Tibial nerve (tissue), 4 donors: ENCODE results near the gene TSGA10IP.

Experiments used
- EP300 ChIP-seq, 2 donors: sonication (generic); formaldehyde crosslinking; IDR thresholded peaks; one replicate each; pipeline ENCODE4 v1.6.1; 2017; ENCODE audit warnings: antibody characterized with exemption in 2 of 2, mild to moderate bottlenecking in 1 of 2
- POLR2A ChIP-seq, 2 donors: fragments of 450-650 bp; IDR thresholded peaks; one replicate each; pipeline ENCODE4 v1.6.1; 2017; ENCODE audit warnings: antibody characterized with exemption in 2 of 2, mild to moderate bottlenecking in 2 of 2, moderate library complexity in 2 of 2
- TF ChIP-seq, protein P1 (sequence below), 5 experiments: fragments of 200-600 bp in 3 of 5; fragments of 450-650 bp in 2 of 5; sonication (generic) in 3 of 5; IDR thresholded peaks; one replicate each; pipeline ENCODE4 v1.5.1; 2016 to 2019; ENCODE audit warnings: antibody characterized with exemption in 5 of 5, mild to moderate bottlenecking in 3 of 5, moderate library complexity in 2 of 5

DNA sequence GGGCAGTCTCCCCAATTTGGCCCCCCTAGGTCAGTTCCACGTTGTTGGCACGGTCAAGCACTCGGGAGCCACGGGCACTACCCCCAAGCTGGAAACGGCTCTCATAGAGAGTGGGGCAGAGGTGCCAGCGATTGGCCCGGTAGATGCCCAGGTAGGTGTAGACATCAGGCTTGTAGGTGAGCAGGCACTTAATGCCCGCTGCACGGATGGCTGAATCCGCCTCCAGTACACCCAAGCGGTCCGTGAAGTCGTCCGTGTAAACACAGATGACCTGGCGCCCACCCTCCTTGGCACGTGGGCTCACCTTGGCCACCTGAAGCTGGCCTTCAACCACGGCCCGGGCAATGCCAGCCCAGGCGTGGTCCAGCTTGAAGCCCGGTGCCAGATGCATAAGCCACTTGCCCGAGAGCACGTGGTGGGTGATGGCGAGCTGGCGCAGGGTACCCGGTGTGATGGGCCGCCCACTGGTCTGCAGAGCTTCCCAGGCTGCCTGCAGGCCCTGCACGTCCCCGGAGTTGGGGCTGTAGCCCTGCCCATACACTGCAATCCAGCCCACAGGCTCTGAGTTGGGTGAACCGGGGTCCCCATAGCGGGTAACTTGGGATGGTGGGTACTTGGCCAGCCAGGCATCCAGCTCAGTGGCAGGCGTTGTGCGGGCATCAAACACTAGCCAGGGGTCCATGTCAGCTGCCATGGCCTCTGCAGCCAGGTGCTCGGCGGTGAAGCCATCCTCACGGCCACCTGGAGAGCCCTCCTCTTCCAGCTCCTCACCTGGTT, 27.7 kb upstream of the TSGA10IP start:
- TF ChIP-seq, protein P1, sequence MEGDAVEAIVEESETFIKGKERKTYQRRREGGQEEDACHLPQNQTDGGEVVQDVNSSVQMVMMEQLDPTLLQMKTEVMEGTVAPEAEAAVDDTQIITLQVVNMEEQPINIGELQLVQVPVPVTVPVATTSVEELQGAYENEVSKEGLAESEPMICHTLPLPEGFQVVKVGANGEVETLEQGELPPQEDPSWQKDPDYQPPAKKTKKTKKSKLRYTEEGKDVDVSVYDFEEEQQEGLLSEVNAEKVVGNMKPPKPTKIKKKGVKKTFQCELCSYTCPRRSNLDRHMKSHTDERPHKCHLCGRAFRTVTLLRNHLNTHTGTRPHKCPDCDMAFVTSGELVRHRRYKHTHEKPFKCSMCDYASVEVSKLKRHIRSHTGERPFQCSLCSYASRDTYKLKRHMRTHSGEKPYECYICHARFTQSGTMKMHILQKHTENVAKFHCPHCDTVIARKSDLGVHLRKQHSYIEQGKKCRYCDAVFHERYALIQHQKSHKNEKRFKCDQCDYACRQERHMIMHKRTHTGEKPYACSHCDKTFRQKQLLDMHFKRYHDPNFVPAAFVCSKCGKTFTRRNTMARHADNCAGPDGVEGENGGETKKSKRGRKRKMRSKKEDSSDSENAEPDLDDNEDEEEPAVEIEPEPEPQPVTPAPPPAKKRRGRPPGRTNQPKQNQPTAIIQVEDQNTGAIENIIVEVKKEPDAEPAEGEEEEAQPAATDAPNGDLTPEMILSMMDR (IDR thresholded peaks at IDR 0.05) = no peak
- TF ChIP-seq POLR2A (IDR thresholded peaks at IDR 0.05) (no peak), EP300 (IDR thresholded peaks at IDR 0.05) (no peak)
